Measurements from ENCODE around the gene ABHD2. TPM values are rescaled to one million over a fixed set of nuclear protein-coding genes. Genes with fewer than 3 reads are reported as not detected.

The ABHD2 gene
- total RNA-seq, 2 experiments from 2014 or later = 36.0 to 39.2 TPM

- no peaks in the 10 kb centered on the region for H3K4me1 ChIP-seq (ENCODE audit: insufficient read depth, low read length)
- no peak overlapping the region for H3K4me3 ChIP-seq (ENCODE audit: low read length)
- CTCF ChIA-PET = interaction anchor here (1.9 kb wide), 1 partner anchor 10 kb away, joined by 10 read pairs; no protein-coding TSS in a partner anchor
- Mint-ChIP-seq H3K4me3 (no peak overlapping the region), H3K9me3 (no peaks in the 10 kb centered on the region), H3K27ac (no peak overlapping the region), H3K27me3 (no peaks in the 10 kb centered on the region), H3K4me1 (ENCODE audit: low read depth) (no peaks in the 10 kb centered on the region), H3K36me3 (ENCODE audit: low read depth) (no peaks in the 10 kb centered on the region)
- intact Hi-C loops (cut with DNase I, micrococcal nuclease) = no loop called here
- no peak overlapping the region for H3K27ac ChIP-seq (ENCODE audit: low read depth in 1 of 2, low read length in 2 of 2)
- ATAC-seq (ENCODE audit: poor library complexity) = no peak
- H3K9me3 ChIP-seq (ENCODE audit: control insufficient read depth in 1 of 2, insufficient read depth in 1 of 2, low read length in 2 of 2) = no peaks in the 10 kb centered on the region
- no peaks in the 10 kb centered on the region for H3K36me3 ChIP-seq (ENCODE audit: insufficient read depth, low read length)
- no peak for DNase-seq
- H3K27me3 ChIP-seq (ENCODE audit: control insufficient read depth in 1 of 2, insufficient read depth in 2 of 2, low read length in 2 of 2) = no peaks in the 10 kb centered on the region
- POLR2A ChIA-PET = no interaction called here
- no peak for TF ChIP-seq CTCF (IDR thresholded peaks at IDR 0.05)
Observed at GRCh38 chr15:89217031-89217430, 128.8 kb downstream of the ABHD2 start.

- Histone ChIP-seq H3K4me3 (ENCODE audit: low read length) (no peak overlapping the region), H3K27ac (ENCODE audit: low read depth in 1 of 2, low read length in 2 of 2) (no peak overlapping the region), H3K4me1 (ENCODE audit: insufficient read depth, low read length) (no peaks in the 10 kb centered on the region), H3K36me3 (ENCODE audit: insufficient read depth, low read length) (no peaks in the 10 kb centered on the region), H3K9me3 (ENCODE audit: control insufficient read depth in 1 of 2, insufficient read depth in 1 of 2, low read length in 2 of 2) (no peaks in the 10 kb centered on the region), H3K27me3 (ENCODE audit: control insufficient read depth in 1 of 2, insufficient read depth in 2 of 2, low read length in 2 of 2) (no peaks in the 10 kb centered on the region)
- H3K9me3 Mint-ChIP-seq = no peaks in the 10 kb centered on the region
- no peak for DNase-seq
- no peaks in the 10 kb centered on the region for H3K4me1 Mint-ChIP-seq (ENCODE audit: low read depth)
- H3K4me3 Mint-ChIP-seq = no peak overlapping the region
- no peaks in the 10 kb centered on the region for H3K36me3 Mint-ChIP-seq (ENCODE audit: low read depth)
- no peak for ATAC-seq (ENCODE audit: poor library complexity)
- intact Hi-C loops (cut with DNase I, micrococcal nuclease) = no loop called here
- ChIA-PET POLR2A (no interaction called here), CTCF (interaction anchor here (1.9 kb wide), 1 partner anchor 11 kb away, joined by 10 read pairs; no protein-coding TSS in a partner anchor)
- no peak for TF ChIP-seq CTCF (IDR thresholded peaks at IDR 0.05)
- H3K27me3 Mint-ChIP-seq = no peaks in the 10 kb centered on the region
- no peak overlapping the region for H3K27ac Mint-ChIP-seq
Observed at GRCh38 chr15:89217686-89218376, 129.6 kb downstream of the ABHD2 start.

GRCh38 chr15:89218531-89218930, 130.3 kb downstream of the ABHD2 start:
- Histone ChIP-seq H3K27ac (ENCODE audit: low read depth in 1 of 2, low read length in 2 of 2) (no peak overlapping the region), H3K4me1 (ENCODE audit: insufficient read depth, low read length) (no peaks in the 10 kb centered on the region), H3K9me3 (ENCODE audit: control insufficient read depth in 1 of 2, insufficient read depth in 1 of 2, low read length in 2 of 2) (no peaks in the 10 kb centered on the region), H3K4me3 (ENCODE audit: low read length) (no peak overlapping the region), H3K36me3 (ENCODE audit: insufficient read depth, low read length) (no peaks in the 10 kb centered on the region), H3K27me3 (ENCODE audit: control insufficient read depth in 1 of 2, insufficient read depth in 2 of 2, low read length in 2 of 2) (no peaks in the 10 kb centered on the region)
- Mint-ChIP-seq H3K36me3 (ENCODE audit: low read depth) (no peaks in the 10 kb centered on the region), H3K27ac (no peak overlapping the region), H3K9me3 (no peaks in the 10 kb centered on the region), H3K27me3 (no peaks in the 10 kb centered on the region), H3K4me1 (ENCODE audit: low read depth) (no peaks in the 10 kb centered on the region), H3K4me3 (no peak overlapping the region)
- DNase-seq (no peak), ATAC-seq (ENCODE audit: poor library complexity) (no peak)
- CTCF ChIA-PET = interaction anchor here (1.9 kb wide), 1 partner anchor 12 kb away, joined by 10 read pairs; no protein-coding TSS in a partner anchor
- intact Hi-C loops (cut with DNase I, micrococcal nuclease) = no loop called here
- TF ChIP-seq CTCF (IDR thresholded peaks at IDR 0.05) = no peak
- POLR2A ChIA-PET = no interaction called here

All from CD4-positive, alpha-beta T cell (primary cell).